ENCODE measurements around the gene ENPP1. TPM values are rescaled to one million over a fixed set of nuclear protein-coding genes. Genes with fewer than 3 reads are reported as not detected.

The ENPP1 gene
- total RNA-seq, 1 experiment from 2014 or later = 4.1 TPM

DNA sequence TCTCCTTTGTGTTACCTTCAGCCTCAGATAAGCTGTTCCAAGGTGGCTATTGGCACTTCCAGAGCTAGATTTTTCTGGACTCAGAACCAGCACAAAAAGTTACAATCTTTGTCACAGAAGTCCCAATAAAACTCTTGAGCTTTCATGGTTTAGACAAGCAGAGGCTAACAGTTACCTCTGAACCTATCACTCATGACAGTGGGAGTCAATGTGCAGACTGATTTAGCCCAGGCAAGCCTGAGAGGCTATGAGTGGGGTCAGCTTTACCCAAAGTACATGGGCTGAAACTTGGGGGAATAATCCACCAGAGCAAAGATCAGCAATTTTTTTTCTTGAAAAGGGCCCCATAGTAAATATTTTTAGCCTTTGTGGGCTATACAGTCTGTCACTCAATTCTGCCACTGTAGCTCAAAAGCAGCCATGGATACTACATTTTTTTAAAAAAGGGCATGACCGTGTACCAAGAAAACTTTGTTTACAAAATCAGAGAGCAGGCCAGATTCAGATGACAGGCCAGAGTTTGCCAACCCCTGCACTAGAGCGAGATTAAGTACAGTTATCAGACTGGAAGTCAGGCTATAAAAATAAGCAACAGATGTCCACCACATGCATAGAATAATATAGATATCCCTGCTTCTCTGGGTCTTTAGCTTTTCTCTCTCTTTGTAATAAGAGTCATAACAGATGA, 123.4 kb downstream of the ENPP1 start:
- H3K36me3 ChIP-seq (ENCODE audit: low read depth) = no peaks in the 10 kb centered on the region
- TF ChIP-seq EZH2 (IDR thresholded peaks at IDR 0.05; ENCODE audit: low read depth) = no peak
- TF ChIP-seq, protein P1, sequence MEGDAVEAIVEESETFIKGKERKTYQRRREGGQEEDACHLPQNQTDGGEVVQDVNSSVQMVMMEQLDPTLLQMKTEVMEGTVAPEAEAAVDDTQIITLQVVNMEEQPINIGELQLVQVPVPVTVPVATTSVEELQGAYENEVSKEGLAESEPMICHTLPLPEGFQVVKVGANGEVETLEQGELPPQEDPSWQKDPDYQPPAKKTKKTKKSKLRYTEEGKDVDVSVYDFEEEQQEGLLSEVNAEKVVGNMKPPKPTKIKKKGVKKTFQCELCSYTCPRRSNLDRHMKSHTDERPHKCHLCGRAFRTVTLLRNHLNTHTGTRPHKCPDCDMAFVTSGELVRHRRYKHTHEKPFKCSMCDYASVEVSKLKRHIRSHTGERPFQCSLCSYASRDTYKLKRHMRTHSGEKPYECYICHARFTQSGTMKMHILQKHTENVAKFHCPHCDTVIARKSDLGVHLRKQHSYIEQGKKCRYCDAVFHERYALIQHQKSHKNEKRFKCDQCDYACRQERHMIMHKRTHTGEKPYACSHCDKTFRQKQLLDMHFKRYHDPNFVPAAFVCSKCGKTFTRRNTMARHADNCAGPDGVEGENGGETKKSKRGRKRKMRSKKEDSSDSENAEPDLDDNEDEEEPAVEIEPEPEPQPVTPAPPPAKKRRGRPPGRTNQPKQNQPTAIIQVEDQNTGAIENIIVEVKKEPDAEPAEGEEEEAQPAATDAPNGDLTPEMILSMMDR (conservative IDR thresholded peaks at IDR 0.05) = no peak
- no peaks in the 10 kb centered on the region for H3F3A ChIP-seq (ENCODE audit: insufficient read depth, low read depth)
- no peak for DNase-seq
- H3K27ac ChIP-seq = no peak overlapping the region
- BruUV-seq (replicated peaks) = no TSS peak
- no peaks in the 10 kb centered on the region for H3K27me3 ChIP-seq (ENCODE audit: insufficient read depth, low read depth)
- CTCF ChIA-PET = no interaction called here
- intact Hi-C loops (cut with micrococcal nuclease; ENCODE audit: unreplicated experiment) = no loop called here
- no peak overlapping the region for H3K4me2 ChIP-seq
- H3K9me2 ChIP-seq (ENCODE audit: insufficient read depth) = no peaks in the 10 kb centered on the region
- H3K9me3 ChIP-seq (ENCODE audit: insufficient read depth, low read depth) = no peaks in the 10 kb centered on the region
- POLR2A ChIA-PET (ENCODE audit: unreplicated experiment) = interaction anchor here (0.6 kb wide), 1 partner anchor 106 kb away, joined by 21 read pairs; no protein-coding TSS in a partner anchor
- H3K4me1 ChIP-seq (replicated peaks; ENCODE audit: insufficient read depth) = no peaks in the 10 kb centered on the region; the same call in 1 of the 2 replicates
- no peak overlapping the region for H2AFZ ChIP-seq
- no peaks in the 10 kb centered on the region for H4K20me1 ChIP-seq (ENCODE audit: insufficient read depth)
- H3K4me3 ChIP-seq = no peak overlapping the region
- no peaks in the 10 kb centered on the region for H3K79me2 ChIP-seq (ENCODE audit: low read depth)

GRCh38 chr6:131936156-131936555, 128.3 kb downstream of the ENPP1 start:
- no peak for DNase-seq
- no peak overlapping the region for H2AFZ ChIP-seq
- H3K4me2 ChIP-seq = no peak overlapping the region
- no peak overlapping the region for H3K4me3 ChIP-seq
- no peaks in the 10 kb centered on the region for H3K9me2 ChIP-seq (ENCODE audit: insufficient read depth)
- H3K4me1 ChIP-seq (replicated peaks; ENCODE audit: insufficient read depth) = no peaks in the 10 kb centered on the region
- no peaks in the 10 kb centered on the region for H3K79me2 ChIP-seq (ENCODE audit: low read depth)
- intact Hi-C loops (cut with micrococcal nuclease; ENCODE audit: unreplicated experiment) = no loop called here
- H3K9me3 ChIP-seq (ENCODE audit: insufficient read depth, low read depth) = no peaks in the 10 kb centered on the region
- TF ChIP-seq, protein P1 (conservative IDR thresholded peaks at IDR 0.05) = no peak
- TF ChIP-seq EZH2 (IDR thresholded peaks at IDR 0.05; ENCODE audit: low read depth) = no peak
- CTCF ChIA-PET = no interaction called here
- H4K20me1 ChIP-seq (ENCODE audit: insufficient read depth) = no peaks in the 10 kb centered on the region
- POLR2A ChIA-PET (ENCODE audit: unreplicated experiment) = no interaction called here
- H3K27me3 ChIP-seq (ENCODE audit: insufficient read depth, low read depth) = no peaks in the 10 kb centered on the region
- BruUV-seq (replicated peaks) = no TSS peak
- H3F3A ChIP-seq (ENCODE audit: insufficient read depth, low read depth) = no peaks in the 10 kb centered on the region
- H3K36me3 ChIP-seq (ENCODE audit: low read depth) = no peaks in the 10 kb centered on the region
- no peak overlapping the region for H3K27ac ChIP-seq

DNA sequence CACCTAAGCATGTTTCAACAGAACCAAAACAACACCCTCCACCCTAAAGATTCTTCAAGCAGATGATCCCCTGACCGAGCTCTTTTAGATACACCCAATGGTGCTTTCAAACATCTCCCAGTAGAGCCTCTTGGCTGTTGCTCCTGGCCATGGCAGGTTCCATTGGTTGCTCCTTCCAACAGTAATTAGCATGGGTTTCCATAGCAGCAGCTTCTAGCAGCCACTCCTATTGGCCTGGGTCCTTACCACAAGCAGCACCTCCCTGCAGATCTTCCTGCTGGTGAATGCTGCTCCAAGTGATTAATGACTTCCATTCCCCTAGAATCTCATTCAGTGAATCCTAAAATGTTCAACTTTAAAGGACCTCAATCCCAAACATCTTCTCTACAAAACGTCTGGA, 129.4 kb downstream of the ENPP1 start:
- CTCF ChIA-PET = no interaction called here
- Histone ChIP-seq H3F3A (ENCODE audit: insufficient read depth, low read depth) (no peaks in the 10 kb centered on the region), H3K9me2 (ENCODE audit: insufficient read depth) (no peaks in the 10 kb centered on the region), H4K20me1 (ENCODE audit: insufficient read depth) (no peaks in the 10 kb centered on the region), H3K79me2 (ENCODE audit: low read depth) (no peaks in the 10 kb centered on the region), H2AFZ (no peak overlapping the region), H3K9me3 (ENCODE audit: insufficient read depth, low read depth) (no peaks in the 10 kb centered on the region), H3K36me3 (ENCODE audit: low read depth) (no peaks in the 10 kb centered on the region), H3K27me3 (ENCODE audit: insufficient read depth, low read depth) (no peaks in the 10 kb centered on the region), H3K4me2 (no peak overlapping the region), H3K4me3 (no peak overlapping the region), H3K4me1 (replicated peaks; ENCODE audit: insufficient read depth) (no peaks in the 10 kb centered on the region), H3K27ac (no peak overlapping the region)
- intact Hi-C loops (cut with micrococcal nuclease; ENCODE audit: unreplicated experiment) = no loop called here
- POLR2A ChIA-PET (ENCODE audit: unreplicated experiment) = no interaction called here
- no TSS peak for BruUV-seq (replicated peaks)
- TF ChIP-seq, protein P1 (conservative IDR thresholded peaks at IDR 0.05) = no peak
- no peak for TF ChIP-seq EZH2 (IDR thresholded peaks at IDR 0.05; ENCODE audit: low read depth)
- DNase-seq = no peak
